GM21717 (cell line): Measurements from ENCODE around the gene KCTD17.

Experiments
- ATAC-seq: cut with Tn5 transposase; IDR thresholded peaks from one replicate; pipeline ENCODE4 v1.9.1; 2021; ENCODE audit warnings: mild to moderate bottlenecking, moderate library complexity; ENCODE audit not compliant: unreplicated experiment

KCTD17 gene, protein sequence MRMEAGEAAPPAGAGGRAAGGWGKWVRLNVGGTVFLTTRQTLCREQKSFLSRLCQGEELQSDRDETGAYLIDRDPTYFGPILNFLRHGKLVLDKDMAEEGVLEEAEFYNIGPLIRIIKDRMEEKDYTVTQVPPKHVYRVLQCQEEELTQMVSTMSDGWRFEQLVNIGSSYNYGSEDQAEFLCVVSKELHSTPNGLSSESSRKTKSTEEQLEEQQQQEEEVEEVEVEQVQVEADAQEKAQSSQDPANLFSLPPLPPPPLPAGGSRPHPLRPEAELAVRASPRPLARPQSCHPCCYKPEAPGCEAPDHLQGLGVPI

DNA sequence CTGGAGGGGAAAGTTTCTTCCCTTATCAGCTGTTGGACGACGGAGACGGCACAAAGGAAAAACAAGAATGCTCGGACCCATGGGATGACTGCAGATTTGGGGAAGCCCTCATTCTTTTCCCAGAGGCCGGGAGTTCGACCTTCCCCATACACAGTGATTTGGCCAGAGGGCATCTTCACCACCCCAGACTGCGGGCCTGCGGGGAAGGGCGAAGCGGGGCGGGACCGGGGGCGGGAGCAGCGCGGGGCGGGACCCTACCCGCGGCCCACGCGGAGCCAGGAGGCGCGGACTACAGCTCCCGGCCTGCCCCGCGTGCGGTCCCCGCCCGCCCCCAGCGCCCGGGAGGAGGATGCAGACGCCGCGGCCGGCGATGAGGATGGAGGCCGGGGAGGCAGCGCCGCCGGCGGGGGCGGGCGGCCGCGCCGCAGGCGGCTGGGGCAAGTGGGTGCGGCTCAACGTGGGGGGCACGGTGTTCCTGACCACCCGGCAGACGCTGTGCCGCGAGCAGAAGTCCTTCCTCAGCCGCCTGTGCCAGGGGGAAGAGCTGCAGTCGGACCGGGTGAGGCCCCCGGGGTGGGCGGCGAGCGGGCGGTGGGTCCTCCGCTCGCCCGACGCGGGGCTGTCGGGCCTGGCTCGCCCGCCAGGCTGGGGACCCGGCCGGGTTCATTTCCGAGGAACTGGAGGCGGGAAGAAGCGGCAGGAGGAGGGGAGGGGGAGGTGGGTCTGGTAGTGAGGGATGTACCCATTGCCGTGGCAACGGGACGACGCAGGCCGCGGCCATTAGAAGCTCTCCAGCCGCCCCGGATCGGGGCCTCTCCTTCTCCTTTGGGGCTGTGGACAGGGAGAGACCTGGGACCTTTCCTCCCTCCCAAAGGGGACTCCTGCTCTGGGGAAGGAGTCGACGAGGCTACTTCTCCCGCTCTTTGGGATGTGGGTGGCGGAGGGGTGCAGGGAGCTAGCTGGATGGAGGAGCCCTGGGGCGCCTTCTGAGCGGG lies at the start of gene KCTD17:
KCTD17 (plus strand) TSS at position 352 of the 995 bp plus-strand sequence; CDS start at position 371, 19 bp downstream.
- ATAC-seq, result no peak

DNA sequence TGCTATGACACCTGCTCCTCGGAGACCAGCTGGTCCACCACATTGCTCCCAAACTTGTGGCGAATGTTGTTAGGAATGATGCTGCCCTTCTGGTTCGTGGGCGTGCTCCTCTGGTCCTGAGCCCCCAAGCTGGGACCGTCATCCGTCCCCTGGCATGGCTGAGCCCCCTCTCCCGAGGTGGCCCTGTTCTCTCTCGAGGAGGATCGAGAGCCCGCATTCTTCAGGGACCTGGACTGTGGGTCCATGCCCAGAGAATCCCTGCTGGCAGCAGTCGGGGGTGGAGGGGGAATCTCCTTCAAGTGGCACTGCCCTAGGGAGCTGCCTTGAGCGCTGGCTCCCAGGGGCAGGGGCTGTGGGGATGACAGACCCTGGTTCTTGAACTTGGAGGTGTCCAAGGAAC lies 49.7 kb upstream of the KCTD17 start:
- no peak for ATAC-seq

DNA sequence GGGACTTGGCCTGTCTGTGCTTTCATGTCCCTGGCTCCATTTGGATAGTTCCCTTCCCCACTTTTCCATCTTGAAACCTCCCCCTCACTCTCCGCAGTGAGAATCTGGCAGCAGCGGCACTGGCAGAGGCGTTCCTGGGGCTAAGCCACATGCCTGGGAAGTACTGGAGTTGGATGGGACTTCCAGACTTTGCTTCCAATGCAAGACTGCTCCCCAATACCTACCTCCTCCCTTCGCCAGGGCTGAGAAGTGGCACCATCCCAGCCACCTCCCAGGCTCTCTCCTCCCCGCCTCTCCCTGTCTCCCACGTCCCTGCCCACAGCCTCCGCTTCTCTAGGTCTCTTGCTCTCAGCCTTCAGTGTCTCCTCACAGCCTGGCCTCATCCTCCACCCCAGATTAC lies 48.9 kb upstream of the KCTD17 start:
- no peak for ATAC-seq

DNA sequence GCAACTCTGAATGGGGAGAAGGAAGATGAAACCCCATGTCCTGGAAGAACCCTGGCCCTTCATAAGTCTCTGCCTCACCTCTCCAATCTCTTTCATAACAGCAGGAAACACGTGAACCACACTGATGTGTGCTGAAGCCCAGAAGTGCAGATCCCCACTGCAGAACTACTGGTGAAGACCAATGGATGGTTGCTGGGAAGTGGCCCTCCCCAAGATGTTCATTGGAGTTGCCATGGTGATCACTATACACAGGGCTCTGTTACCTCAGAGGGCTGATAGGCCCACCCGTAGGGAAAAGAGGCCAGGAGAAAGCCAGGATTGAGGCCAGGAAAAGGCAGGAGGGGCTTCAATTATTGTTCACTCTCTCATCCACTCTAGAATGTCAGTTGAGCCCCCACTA lies 43.9 kb upstream of the KCTD17 start:
- ATAC-seq, result no peak

DNA sequence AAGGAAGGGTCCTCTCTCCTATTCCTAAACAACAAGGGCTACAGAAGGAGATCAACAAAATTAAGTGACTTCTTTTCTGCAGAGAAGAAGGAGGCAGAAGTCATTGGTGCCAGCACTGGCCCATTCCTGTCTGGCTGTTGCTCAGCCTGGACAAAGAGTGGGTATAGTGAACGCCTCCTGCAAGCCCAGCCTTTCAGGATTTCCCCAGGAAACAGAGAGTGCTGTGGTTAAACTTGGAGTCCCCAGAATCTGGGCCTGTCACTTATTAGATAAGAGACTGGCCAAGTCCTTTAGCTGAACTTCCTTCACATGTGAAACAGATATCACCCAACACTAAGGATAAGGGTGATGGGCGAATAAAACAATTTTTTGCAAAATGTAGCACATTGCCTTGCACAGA lies 43.2 kb upstream of the KCTD17 start:
- ATAC-seq, result no peak

DNA sequence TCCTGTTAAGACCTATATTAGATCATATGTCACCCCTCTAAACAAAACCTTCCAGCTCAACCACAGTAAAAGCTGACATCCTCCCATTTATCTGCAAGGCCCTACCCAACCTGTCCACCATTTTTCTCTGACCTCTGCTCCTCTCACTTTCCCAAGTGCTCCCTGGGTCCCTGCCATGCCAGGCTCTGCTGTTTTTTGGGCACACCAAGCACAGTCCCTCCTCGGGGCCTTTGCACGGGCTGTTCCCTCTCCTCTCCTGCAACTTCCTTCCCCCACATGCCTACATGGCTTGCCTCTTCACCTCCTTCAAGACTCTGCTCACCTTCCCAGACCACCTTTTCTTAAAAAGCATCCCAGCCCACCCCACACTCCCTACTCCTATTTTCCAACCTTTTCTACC lies 42.1 kb upstream of the KCTD17 start:
- no peak for ATAC-seq

DNA sequence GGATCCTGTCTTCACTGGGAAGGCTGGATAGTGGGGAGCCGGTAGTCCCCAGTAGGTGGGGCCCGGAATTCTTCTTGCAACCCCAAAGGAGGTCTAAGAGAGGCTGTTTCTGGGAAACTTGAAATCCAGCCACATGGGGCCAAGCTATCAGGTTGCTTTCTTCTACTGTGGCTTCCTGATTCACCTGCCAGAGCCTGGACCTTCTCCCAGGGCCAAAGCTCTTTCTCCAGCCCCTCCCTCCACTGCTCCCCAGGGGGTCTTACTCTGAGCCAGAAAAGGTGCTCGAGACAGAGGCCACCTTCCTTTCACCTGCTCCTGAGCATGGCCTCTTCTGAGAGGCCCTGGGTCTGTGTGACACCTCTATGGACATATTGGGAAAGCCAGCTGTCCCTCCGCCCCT lies 41.4 kb upstream of the KCTD17 start:
- no peak for ATAC-seq

DNA sequence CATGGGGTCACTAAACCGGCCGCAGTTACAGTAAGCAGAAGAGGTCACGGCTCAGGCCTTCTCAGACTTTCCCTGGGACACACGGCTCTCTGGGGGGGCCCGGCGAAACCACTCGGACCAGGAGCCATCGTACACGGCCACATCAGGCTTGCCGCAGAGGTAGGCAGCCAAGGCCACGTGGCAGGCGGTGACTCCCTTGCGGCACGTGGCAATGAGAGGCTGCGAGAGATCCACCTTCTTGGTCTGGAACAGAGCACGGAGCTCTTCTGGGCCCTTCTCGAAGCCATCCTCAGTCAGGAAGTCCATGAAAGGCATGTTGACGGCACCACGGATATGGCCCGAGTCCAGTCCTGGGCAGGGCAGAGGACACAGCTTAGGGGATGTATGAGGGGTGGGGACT lies 40.6 kb upstream of the KCTD17 start:
- no peak for ATAC-seq

DNA sequence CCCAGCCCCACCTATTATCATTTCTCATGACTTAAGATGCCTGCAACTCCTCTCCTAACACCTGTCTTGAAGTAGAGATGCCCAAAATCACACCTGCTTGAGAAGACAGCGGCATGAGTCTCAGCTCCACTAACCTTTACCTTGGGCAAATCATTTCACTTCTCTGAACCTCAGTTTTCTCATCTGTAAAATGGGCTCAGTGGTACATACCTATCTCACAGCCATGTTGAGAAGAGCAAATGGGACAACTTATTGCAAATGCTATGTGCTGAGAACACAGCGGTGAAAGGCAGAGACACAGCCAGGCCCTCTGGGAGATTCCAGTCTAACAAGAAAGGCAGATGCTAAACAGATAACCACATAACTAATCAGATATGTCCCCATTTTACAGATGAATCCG lies 40.1 kb upstream of the KCTD17 start:
- no peak for ATAC-seq

DNA sequence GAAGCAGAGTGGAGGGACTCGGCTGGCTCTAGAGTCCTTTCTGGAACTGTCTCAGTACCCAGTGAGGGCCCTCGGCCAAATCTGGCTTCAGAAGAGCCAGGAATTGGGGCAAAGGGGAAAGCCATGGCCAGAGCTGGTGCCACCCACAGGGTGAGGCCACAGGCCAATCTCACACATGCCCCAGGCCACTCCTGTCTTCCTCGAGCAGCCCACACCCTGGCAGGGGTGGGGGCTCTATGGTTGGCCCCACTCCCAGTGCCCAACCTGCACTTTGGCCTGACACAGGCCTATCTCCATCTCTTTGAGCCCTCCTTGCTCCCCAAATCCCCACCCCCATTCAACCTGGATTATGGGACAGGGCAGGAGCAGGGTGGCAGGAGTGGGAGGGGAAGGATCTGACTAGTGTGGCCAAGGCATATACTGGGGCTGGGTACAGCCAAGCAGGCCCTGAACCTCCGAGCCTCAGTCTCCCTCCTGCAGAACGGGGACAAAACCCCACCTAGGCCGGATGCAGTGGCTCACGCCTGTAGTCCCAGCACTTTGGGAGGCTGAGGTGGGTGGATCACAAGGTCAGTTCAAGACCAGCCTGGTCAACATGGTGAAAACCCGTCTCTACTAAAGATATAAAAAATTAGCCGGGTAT lies 39.2 kb upstream of the KCTD17 start:
- no peak for ATAC-seq

DNA sequence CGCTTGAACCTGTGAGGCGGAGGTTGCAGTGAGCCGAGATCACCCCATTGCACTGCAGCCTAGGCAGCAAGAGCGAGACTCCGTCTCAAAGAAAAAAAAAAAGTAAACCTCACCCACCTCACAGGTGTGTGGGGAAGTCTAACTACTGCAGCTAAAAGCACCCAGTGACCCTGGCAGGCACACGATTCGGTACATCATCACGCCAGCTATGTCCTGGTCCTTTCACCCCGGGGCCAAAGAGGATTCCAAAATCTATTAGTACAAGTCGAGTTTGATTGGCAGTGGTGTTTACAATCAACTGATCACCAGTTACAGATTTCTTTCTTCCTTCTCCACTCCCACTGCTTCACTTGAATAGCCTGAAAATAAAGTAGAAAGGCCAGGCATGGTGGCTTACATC lies 38.6 kb upstream of the KCTD17 start:
- ATAC-seq, result no peak

DNA sequence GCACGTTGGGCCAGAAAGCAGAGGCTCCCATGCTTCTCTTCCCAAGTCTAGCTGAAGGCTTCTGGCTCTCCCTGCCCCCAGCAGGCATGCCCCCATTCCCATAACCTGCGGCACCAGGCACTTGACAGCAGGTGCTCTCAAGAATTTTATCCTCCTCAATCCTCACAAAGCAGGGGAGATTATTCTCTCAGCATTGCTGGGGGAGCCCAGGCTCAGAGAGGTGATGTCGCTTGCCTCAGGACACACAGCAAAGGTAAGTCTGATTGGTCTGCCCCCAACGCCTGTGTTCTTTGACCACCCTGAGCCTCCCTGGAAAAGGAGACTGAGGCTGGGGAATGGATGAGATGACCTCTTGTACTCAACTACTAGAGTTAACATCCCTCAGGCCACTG lies 37.1 kb upstream of the KCTD17 start:
- ATAC-seq, result no peak

DNA sequence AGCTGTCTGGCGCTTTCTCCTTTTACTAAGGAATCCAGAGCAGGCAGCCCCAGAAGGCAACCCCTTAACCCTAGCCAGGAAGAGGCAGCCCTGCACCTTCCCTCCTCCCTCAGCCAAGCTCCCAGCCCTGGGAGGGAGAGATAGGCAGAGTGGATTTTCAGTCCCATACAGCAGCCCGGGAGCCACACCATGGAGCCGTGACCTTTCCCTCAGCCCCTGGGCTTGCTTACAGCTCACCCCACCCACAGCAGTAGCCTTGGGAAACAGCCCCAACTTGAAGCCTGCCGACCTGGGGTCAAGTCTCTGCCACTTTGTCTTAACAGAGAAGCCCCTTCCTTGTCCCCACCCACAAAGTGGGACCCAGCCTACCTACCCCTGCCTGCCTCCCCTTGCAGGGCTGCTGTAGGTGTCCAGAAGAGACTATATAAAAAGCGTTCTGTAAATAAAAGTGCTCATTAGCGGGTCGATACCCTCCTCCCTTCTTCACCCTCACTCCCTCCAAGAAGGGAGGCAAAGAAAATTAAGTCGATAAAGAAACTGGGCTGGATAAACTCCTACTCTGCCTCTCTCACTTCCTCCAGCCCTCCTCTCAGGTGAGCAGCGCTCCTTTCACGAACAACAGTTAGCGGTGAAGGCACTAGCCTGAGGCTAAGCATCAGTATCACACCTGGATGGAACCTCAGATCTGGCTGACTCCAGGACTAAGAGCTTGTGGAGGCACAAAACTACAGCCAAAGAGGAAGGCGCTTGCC lies 36.5 kb upstream of the KCTD17 start:
- no peak for ATAC-seq

DNA sequence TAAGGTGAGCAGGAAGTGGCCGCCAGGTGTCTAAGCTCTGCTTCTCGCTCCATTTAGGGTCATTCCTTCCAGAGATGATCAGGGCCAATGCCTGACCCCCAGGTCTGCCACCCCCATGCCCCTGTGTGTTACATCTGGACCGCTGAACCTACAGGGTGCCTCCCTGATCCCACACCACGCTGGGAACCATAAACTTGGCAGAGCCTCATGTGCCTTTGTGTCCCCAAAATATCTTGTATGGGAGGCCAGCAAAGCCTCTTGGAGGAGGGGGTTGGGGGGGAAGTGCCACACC lies 36.0 kb upstream of the KCTD17 start:
- ATAC-seq, result no peak

DNA sequence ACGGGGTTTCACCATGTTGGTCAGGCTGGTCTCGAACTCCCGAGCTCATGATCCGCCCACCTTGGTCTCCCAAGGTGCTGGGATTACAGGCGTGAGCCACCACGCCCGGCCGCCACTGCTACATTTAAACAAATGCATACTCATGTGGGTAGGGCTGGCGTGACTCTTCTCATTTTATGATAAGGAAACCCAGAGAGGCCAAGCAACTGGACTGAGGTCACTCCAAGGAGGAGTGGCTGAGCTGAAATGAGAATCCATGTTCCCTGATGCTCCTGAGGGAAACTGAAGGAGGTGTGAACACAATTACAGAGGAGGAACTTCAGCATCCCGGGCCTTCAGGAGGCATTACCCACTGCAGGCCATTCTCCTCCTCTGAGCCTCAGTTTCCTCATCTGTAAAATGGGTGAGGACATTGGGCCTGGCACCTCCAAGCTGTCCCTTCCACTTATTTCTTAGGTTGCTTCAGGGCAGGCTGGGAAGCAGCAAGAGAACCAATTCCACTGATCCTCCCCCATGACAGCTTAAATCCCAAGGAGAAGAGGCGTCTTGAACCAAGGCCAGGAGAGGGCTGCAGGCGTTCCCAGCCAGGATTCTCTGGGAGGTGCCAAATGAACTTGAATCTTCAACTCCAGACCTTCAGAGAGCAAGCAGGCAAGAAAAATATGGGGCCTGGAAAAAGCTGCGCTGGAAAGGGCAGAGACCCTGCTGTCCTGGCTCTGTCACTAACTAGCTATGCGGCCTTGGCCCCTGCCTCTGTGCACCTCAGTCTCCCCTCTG lies 35.2 kb upstream of the KCTD17 start:
- ATAC-seq, result no peak

DNA sequence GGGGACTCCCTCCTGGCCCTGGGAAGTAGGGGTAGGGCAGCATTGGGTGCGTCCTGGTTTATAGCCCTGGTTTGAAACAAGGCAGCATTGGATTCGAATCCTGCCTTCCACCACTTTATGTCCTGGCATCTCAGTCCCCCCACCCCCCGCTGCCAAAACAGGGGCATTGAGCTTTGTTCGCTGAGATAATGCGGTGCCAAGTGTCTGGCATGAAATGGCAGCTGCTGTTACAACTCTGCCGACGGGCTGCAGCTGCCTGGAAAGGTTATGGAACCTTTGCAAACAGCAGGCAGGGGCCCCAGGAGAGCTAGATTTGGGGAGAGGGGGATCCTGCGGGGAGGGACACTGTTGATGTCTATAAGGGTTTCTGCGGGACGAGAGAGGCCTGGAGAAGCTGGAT lies 34.2 kb upstream of the KCTD17 start:
- no peak for ATAC-seq

DNA sequence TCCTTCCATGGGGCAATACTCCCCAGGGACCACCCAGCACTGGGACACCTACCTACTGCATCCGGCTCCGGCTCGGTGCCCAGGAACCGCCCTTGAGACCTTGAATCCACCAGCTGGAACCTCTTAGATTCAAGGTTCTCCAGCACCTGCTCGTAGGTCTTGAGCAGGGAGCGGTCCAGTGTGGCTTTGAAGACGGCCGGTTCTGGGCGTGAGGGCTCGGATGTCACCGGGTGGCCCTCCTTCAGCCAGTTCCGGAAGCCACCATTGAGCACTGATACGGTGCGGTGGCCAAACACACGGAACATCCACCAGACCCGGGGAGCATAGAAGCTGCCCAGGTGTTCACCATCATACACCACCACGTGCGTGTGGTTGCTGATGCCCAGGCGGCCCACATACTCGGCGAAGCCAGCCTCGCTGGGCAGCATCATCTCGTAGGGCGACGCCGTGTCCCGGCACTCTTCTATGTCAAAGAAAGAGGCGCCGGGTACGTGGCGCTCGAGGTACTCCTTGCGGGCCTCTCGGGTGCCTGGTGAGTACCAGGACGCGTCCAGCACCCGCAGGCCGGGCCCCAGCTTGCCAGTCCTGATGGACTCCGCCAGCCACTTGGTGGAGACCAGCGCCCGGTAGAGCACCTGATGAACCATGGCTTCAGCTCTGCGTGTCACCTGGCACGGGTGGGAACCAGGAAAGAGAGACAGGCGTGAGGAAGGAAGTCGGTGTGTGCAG lies 33.3 kb upstream of the KCTD17 start:
- no peak for ATAC-seq

DNA sequence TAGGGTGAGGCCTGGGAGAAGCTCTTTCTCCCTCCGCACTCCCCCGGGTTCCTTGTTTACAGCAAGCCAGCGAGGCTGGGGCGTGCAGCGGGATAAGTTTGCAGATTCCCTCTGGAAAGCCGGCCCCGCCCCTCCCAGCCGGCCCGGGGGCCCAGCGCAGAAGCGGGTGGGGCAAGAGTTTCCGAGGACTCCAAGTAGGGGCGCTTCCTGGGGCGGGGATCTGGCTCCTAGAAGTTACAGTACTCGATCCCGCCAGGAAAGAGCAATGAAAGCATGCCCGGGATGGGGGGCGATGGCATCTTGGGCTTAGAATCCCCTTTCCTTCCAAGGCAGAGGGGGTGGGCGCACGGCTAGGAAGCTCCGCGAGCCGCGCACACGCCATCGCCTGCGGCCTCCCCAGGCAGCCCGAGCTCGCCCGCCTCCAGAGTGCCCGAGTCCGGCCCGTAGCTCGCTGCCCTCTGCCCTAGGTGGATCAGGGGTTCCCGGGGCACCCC lies 32.7 kb upstream of the KCTD17 start:
- no peak for ATAC-seq
